ENCODE data around the gene NOSTRIN.

The NOSTRIN gene

GRCh38 chr2:168758970-168759820, 43.2 kb upstream of the NOSTRIN start:
- TF ChIP-seq REST (IDR thresholded peaks at IDR 0.05; ENCODE audit: insufficient replicate concordance, low read depth) (no peak), CTCF (IDR thresholded peaks at IDR 0.05; ENCODE audit: insufficient read depth, low read length) (peak; percentile 27), POLR2AphosphoS5 (IDR thresholded peaks at IDR 0.05; ENCODE audit: low read depth) (no peak), SPI1 (IDR thresholded peaks at IDR 0.05; ENCODE audit: borderline replicate concordance, low read depth) (no peak), GABPA (IDR thresholded peaks at IDR 0.05; ENCODE audit: low read depth) (no peak)
- peak in 1 of 2 experiments; percentile 20 for DNase-seq (ENCODE audit: low read depth in 1 of 2, low spot score in 1 of 2)
- no peaks in the 10 kb centered on the region for H3K27me3 ChIP-seq (ENCODE audit: insufficient read depth, poor library complexity, severe bottlenecking)

GRCh38 chr2:168765401-168765800, 37.0 kb upstream of the NOSTRIN start:
- TF ChIP-seq CTCF (IDR thresholded peaks at IDR 0.05; ENCODE audit: insufficient read depth, low read length) (no peak), POLR2AphosphoS5 (IDR thresholded peaks at IDR 0.05; ENCODE audit: low read depth) (no peak), SPI1 (IDR thresholded peaks at IDR 0.05; ENCODE audit: borderline replicate concordance, low read depth) (no peak), GABPA (IDR thresholded peaks at IDR 0.05; ENCODE audit: low read depth) (no peak), REST (IDR thresholded peaks at IDR 0.05; ENCODE audit: insufficient replicate concordance, low read depth) (no peak)
- no peak for DNase-seq (ENCODE audit: low read depth in 1 of 2, low spot score in 1 of 2)
- no peaks in the 10 kb centered on the region for H3K27me3 ChIP-seq (ENCODE audit: insufficient read depth, poor library complexity, severe bottlenecking)
- H3K27ac ChIP-seq (replicated peaks) = no peak overlapping the region
- no peak overlapping the region for H3K4me3 ChIP-seq (replicated peaks; ENCODE audit: insufficient read depth, low read length)

More at GRCh38 chr2:168758970-168759820, 43.2 kb upstream of the NOSTRIN start:
- Histone ChIP-seq H3K27ac (replicated peaks) (no peak overlapping the region), H3K4me3 (replicated peaks; ENCODE audit: insufficient read depth, low read length) (no peak overlapping the region)

GRCh38 chr2:168766600-168766999, 35.8 kb upstream of the NOSTRIN start:
- TF ChIP-seq CTCF (IDR thresholded peaks at IDR 0.05; ENCODE audit: insufficient read depth, low read length) (no peak), POLR2AphosphoS5 (IDR thresholded peaks at IDR 0.05; ENCODE audit: low read depth) (no peak), REST (IDR thresholded peaks at IDR 0.05; ENCODE audit: insufficient replicate concordance, low read depth) (no peak), SPI1 (IDR thresholded peaks at IDR 0.05; ENCODE audit: borderline replicate concordance, low read depth) (no peak), GABPA (IDR thresholded peaks at IDR 0.05; ENCODE audit: low read depth) (no peak)

More at GRCh38 chr2:168766600-168766999, 35.8 kb upstream of the NOSTRIN start:
- no peak for DNase-seq (ENCODE audit: low read depth in 1 of 2, low spot score in 1 of 2)
- no peak overlapping the region for H3K4me3 ChIP-seq (replicated peaks; ENCODE audit: insufficient read depth, low read length)
- no peak overlapping the region for H3K27ac ChIP-seq (replicated peaks)
- no peaks in the 10 kb centered on the region for H3K27me3 ChIP-seq (ENCODE audit: insufficient read depth, poor library complexity, severe bottlenecking)

All from HL-60 (cell line).